H7 (cell line): ENCODE results near the gene PHOX2A. TPM values are rescaled to one million over a fixed set of nuclear protein-coding genes. Genes with fewer than 3 reads are reported as not detected.
A peak's percentile ranks its signal among the peaks of the same experiment; 100 is the strongest.

Experiments
- DNase-seq: peaks from one replicate; pipeline ENCODE4 v3.0.0; 2012
- H3K27me3 ChIP-seq: 2 replicates; pipeline ENCODE4 v1.6.0; 2011; ENCODE audit warnings: mild to moderate bottlenecking, low read length; ENCODE audit not compliant: control insufficient read depth, insufficient read depth
- H3K36me3 ChIP-seq: replicated peaks from 2 replicates; pipeline ENCODE4 v1.5.1; 2011; ENCODE audit warnings: low read length; ENCODE audit not compliant: control insufficient read depth, insufficient read depth
- H3K4me3 ChIP-seq: 2 replicates; pipeline ENCODE4 v1.5.1; 2011; ENCODE audit warnings: low read depth, mild to moderate bottlenecking, control low read depth, low read length, moderate library complexity; ENCODE audit not compliant: insufficient read depth
- total RNA-seq: library from RNA; depleted of rRNA; stranded (reverse); fragments of >200 nt; shearing (Covaris generic); gene quantifications from 2 replicates; pipeline ENCODE4 v1.2.3, GENCODE V29; 2014

Gene PHOX2A
- total RNA-seq, 1 experiment from 2014 or later: 2.5 TPM

DNA sequence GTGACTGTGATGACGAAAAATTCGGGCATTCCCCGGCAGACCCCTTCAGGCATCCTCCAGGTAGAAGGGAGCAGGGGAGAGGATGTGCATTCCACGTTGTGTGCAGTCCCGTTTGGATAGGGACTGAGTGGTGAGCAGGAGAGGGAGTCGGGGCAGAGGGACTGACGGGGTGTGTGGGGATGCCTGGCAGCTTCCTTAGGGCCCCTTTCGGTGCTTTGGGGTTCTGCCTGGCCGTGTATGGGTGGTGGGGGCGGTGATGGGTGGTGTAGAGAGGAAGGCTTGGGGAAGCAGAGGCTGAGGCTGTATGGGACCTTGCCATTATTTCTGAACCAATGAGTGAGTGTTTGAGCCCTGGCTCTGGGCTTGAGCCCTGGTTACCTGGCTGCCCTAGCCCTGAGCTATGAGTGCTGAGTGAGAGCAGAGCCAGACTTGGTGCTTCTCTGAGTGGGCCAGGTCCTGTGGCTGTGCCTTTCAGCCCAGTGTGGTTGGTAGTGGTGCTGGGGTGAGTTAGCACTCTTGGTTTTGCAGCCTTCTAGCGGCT, 18.5 kb downstream of the PHOX2A start:
- H3K4me3 ChIP-seq: peak overlapping the region; percentile 72
- peak; percentile 57 for DNase-seq
- peaks cover 19% of the 10 kb centered on the region for H3K36me3 ChIP-seq
- H3K27me3 ChIP-seq: peaks cover 1% of the 10 kb centered on the region; the same call in 1 of the 2 replicates

DNA sequence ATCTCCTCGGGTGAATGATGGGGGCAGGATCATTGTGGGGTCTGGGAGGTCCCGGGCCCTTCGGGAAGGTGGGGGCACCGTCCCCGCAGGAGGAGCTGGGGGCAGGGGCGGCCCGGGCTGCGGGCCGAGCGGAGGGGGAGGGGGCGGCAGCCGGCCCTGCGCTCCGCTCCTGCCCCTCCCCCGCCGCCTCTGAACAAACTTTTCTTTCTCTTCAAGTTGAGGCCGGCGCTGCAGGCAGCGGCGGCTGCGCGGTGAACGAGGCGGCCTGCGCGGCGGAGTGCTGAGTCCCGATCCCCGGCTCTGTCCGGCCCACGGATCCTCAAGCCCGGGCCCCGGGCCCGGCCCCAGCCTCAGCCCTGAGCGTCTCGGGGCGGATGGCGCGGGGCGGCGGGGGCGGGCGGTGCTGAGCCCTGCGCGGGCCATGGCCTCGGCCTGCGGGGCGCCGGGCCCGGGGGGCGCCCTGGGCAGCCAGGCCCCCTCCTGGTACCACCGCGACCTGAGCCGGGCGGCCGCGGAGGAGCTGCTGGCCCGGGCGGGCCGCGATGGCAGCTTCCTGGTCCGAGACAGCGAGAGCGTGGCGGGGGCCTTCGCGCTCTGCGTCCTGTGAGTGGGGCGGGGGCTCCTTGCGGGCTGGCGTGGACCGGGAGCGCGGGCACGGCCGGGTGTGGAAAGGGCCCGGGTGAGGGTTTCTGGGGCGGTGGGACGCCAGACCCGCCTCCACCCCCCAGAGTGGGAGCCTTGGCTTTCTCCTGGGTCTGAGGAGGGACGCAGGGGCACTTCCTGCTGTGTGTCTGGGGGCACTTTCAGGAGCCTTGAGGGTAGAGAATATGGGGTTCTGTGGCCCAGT, 19.2 kb downstream of the PHOX2A start, which contains the start of gene INPPL1:
TSS of gene INPPL1 (plus strand) at position 204 of the 847 bp plus-strand sequence. CDS start at position 422, 218 bp downstream.
- Histone ChIP-seq H3K4me3 (peak within 1 kb of the TSS; percentile 72), H3K36me3 (peaks cover 14% of the 10 kb centered on the region), H3K27me3 (peaks cover 1% of the 10 kb centered on the region; the same call in 1 of the 2 replicates)
- peak; percentile 90 for DNase-seq

DNA sequence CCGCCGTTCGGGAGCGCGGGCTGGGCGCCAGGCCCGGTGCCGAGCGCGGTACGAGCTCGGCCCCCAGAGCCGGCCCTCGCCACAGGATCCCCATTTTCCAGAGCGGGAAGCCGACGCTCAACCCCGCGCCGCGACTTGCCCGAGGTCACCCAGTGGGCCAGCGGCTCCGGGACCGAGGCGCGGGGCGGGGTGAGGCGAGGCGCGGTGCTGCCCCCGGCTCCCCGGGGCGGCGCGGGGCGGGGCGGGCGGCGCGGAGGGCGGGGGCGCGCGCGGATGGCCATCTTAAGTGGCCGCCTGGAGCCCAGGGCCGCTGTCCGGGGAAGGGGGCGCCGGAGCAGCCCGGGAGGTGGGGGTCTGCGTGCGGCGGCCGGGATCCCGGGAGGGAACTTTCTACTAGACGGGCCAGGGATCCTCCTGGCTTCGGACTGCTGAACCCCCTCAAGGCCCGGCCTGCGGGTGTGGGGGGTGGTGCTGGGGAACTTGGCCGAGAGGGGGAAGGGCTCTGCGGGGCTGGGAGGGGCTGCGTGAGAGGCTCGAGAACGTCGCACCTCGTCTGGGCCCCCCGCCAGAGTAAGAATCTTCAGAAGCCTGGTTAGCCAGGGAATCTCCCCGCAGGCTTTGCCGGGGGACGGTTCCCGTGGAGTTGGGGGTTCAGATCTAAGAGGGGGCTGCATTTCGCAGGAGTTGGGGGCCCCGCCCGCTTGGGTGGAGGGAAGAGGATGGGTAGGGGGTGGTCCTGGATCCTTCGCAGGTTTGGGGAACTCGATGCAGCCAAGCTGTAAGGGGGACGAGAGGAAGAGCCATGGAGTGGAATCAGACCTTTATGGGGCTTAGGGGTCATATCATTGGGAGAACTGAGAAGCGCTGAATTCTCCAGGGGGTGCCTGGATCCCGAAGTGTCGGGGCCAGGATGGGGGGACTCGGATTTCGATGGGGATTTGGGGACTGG, 20.1 kb downstream of the PHOX2A start:
- DNase-seq: peak; percentile 85
- H3K4me3 ChIP-seq: peak overlapping the region; percentile 72

DNA sequence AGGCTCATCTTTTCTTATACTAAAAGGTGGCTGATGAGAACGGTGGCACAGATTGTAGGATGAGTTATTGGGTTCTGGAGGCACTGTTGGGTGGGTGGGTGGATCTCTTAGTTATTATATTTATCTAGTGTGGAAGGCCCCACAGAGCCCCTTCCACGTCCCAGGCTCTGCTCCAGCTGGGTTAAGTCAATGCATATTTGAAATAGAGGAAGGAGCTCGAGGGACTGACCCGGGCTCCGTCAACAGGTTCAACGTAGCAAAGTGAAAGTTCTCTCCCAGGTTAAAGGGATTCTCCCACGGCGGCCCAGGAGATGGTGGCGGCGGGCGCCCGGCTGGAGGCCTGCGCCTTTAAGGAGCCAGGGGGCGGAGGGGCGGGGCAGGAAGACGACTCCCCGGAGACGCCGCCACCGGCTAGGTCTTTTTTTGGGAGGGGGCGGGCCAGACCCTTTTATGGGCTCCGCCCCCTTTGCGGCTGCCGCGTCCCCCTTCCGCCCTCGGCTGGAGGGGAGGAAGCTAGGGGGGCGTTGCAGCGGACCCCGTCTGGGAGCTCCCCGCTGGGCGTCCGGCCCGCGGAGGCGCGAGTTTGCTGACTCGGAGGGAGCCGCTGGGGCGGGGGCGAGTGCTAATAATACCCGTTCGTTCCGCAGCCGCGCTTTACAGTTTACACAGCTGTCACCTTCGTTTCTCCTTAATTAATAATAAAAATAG, 20.9 kb downstream of the PHOX2A start:
- DNase-seq: peak; percentile 96
- Histone ChIP-seq H3K27me3 (peaks cover 1% of the 10 kb centered on the region), H3K4me3 (peak overlapping the region; percentile 72), H3K36me3 (peaks cover 4% of the 10 kb centered on the region)

More for the DNA sequence above, 20.1 kb downstream of the PHOX2A start:
- Histone ChIP-seq H3K27me3 (peaks cover 1% of the 10 kb centered on the region; the same call in 1 of the 2 replicates), H3K36me3 (peaks cover 6% of the 10 kb centered on the region)

DNA sequence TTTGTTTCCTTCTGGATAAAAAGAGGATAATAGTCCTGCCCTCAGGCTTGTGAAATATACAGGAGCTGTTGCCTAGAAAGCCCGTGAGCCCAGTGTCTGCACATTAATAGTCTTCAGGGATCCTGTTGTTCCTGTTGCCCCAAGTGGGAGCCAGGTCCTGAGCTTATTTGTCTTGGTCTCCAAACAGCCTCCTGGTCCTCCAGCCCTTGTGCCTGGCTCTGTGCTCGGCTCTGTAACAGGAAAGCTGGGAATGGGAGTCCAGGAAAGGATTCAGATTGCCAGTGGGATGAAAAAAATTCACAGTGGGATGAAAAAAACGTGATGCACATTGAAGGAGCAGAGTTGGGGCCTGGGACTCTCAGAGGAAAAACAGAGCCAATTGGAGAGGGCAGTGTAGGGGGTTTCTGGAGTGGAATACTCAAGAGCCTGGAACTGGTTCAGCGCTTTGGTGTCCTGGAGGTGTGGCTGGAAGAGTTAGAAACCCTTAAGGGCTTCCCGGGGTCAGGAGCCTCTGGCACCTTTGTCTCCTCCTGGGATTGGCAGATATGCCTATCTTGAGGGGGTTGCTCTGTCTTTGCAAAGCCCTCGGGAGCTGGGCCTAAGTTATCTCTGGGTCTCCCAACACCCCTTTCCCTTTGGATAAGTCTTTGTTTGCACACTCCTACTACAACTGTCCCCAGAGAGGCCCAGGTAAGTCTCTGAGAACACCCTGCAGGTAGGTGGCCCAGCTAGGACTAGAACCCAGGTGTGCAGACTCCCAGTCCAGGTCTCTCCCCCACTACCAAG, 21.7 kb downstream of the PHOX2A start:
- Histone ChIP-seq H3K4me3 (peak overlapping the region; percentile 37), H3K27me3 (peaks cover 1% of the 10 kb centered on the region), H3K36me3 (peaks cover under 1% of the 10 kb centered on the region; the same call in 1 of the 2 replicates)
- peak; percentile 35 for DNase-seq

DNA sequence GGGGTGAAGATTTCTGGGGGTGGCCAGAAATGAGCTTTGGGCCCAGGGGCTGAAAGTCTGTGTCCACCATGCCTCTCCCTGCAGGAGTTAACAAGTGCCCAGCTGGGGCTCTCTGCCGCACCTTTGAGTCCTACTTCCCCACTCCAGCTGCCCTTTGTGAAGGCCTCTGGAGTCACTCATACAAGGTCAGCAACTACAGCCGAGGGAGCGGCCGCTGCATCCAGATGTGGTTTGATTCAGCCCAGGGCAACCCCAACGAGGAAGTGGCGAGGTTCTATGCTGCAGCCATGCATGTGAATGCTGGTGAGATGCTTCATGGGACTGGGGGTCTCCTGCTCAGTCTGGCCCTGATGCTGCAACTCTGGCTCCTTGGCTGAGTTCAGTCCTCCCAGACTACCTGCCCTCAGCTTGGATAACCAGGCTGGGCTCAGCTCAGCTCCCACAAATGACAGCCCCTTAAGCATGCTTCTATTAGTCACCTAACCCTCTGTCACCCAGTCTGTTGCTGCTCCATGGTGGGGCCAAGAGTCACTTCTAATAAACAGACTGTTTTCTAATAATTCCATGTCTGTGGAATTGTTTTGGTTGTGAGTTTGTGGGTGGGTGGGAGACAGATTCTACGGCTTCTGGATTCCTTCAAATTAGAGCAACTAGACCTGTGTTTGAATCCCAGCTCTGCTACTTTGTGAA, 22.4 kb downstream of the PHOX2A start:
- H3K27me3 ChIP-seq: peaks cover 1% of the 10 kb centered on the region
- H3K4me3 ChIP-seq: no peak overlapping the region
- no peak for DNase-seq
- no peaks in the 10 kb centered on the region for H3K36me3 ChIP-seq

DNA sequence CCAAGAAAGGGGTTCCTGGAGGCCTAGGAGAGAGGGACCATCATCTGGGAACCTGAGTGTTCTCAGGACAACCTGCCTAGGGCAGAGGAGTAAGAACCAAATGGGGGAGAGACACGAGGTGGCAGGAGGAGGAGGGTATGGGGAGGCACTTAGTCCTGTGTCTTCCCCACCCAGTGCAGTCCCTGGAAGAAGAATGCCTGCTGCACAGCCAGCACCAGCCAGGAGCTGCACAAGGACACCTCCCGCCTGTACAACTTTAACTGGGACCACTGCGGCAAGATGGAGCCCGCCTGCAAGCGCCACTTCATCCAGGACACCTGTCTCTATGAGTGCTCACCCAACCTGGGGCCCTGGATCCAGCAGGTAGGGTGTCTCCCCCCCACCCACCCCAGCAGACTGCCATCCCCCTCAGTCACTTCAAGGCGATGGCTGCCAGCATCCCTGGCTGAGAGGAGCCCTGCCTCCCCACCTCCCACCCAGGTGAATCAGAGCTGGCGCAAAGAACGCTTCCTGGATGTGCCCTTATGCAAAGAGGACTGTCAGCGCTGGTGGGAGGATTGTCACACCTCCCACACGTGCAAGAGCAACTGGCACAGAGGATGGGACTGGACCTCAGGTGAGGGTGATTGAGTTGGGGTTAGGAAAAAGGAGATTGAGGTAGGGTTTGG, 23.1 kb downstream of the PHOX2A start:
- no peaks in the 10 kb centered on the region for H3K36me3 ChIP-seq
- no peak overlapping the region for H3K4me3 ChIP-seq
- H3K27me3 ChIP-seq: peaks cover 1% of the 10 kb centered on the region
- DNase-seq: no peak

DNA sequence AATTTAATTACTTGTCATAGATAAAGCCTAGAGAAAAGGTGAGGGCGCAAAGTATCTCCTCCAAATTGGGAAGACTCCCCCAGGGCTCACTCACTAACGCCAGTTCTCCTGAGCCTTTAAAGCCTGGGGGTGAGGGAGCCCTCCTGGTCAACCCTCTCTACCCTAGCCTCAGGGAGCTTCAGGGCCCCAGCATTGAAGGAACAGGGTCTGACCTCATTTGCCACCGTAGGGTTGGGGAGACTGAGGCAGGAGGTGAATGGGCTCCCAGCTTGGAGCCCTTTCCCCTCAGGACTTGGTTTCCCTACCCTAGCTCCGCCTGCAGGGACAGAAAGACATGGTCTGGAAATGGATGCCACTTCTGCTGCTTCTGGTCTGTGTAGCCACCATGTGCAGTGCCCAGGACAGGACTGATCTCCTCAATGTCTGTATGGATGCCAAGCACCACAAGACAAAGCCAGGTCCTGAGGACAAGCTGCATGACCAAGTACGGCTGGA, 25.7 kb downstream of the PHOX2A start:
- H3K4me3 ChIP-seq: no peak overlapping the region
- H3K27me3 ChIP-seq: peaks cover 1% of the 10 kb centered on the region
- DNase-seq: no peak
- no peaks in the 10 kb centered on the region for H3K36me3 ChIP-seq

DNA sequence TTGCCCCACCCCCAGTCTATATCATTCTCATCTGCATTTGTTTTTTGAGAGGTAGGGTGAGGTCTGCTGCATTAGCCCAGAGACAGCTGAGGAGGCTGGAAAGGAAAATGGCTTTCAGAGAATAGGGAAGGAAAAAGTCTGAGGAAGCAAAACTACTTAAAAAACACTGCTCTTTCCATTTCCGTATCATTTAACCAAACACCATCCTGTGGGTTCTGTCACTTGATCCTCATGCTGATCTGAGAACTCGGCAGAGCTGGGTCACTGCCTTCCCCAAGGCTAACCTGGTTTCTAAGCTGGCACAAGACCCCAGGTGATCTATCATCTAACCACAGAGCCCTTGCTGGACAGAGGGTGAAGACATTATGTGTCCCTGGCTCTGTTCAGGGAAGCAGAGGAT, 26.1 kb downstream of the PHOX2A start:
- DNase-seq: no peak
- Histone ChIP-seq H3K4me3 (no peak overlapping the region), H3K36me3 (no peaks in the 10 kb centered on the region), H3K27me3 (peaks cover 1% of the 10 kb centered on the region)

DNA sequence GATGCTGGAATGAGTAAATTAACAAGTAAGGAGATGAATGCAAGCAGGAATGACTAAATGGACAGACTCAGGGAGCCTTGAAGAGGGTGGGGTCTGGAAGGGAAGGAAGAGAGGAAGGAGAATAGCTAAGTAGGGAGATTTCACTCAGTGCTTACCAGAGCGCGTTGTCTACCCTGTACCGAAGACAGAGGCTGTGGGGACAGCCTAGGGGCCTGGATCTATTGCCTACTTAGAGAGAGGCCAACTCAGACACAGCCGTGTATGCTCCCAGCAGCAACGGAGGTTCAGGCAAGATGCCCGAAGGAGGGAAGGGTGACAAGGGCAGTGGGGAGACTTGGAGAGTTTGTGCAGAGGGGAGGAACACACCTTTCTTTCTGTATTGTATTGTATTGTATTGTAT, 27.3 kb downstream of the PHOX2A start, which contains the start of gene FOLR2:
TSS of gene FOLR2 (plus strand) at position 157 of the 400 bp plus-strand sequence. CDS start 1,791 bp downstream, outside the sequence.
- H3K4me3 ChIP-seq: no peak within 1 kb of the TSS
- H3K27me3 ChIP-seq: peaks cover 1% of the 10 kb centered on the region
- DNase-seq: no peak
- no peaks in the 10 kb centered on the region for H3K36me3 ChIP-seq

DNA sequence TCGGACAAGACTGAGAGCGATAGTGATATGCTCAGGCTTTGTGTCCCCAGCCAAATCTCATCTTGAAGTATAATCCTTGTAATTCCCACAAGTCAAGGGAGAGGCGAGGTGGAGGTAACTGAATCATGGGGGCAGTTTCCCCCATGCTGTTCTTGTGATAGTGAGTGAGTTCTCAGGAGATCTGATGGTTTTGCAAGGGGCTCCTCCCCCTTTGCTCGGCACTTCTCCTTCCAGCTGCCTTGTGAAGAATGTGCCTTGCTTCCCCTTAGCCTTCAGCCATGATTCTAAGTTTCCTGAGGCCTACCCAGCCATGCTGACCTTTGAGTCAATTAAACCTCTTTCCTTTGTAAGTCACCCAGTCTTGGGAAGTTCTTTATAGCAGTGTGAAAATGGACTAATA, 34.9 kb downstream of the PHOX2A start:
- no peaks in the 10 kb centered on the region for H3K27me3 ChIP-seq
- no peak for DNase-seq
- H3K36me3 ChIP-seq: no peaks in the 10 kb centered on the region
- no peak overlapping the region for H3K4me3 ChIP-seq

DNA sequence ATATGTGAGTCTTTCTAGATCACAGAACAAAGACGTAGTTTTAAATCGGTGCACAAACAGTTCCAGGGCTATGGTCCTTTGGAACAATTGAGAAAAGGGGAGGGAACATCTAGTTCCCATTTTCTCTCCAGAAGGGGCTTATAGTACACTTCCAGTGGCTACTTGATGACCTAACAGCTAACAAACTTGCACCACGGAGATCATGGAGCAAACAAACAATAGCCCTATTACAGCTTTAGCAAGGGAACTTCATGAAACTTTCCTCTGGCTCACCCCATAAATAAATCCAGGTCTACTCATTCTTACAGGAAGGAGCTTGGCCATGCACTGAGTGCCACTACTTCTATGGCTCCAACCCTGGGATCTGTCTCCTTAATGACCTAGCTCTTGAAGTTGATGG, 35.7 kb downstream of the PHOX2A start:
- no peaks in the 10 kb centered on the region for H3K36me3 ChIP-seq
- H3K27me3 ChIP-seq: no peaks in the 10 kb centered on the region
- H3K4me3 ChIP-seq: no peak overlapping the region
- no peak for DNase-seq
